A673 (cell line): ENCODE measurements around the gene SPC24.

Experiments
- CTCF ChIP-seq: fragments of 300-800, 200-600 bp; sonication (generic); conservative IDR thresholded peaks from 2 replicates; pipeline ENCODE4 v1.5.1; 2017; ENCODE audit warnings: low read depth, mild to moderate bottlenecking, antibody characterized with exemption, low read length, moderate library complexity, mixed read lengths
- EZH2 ChIP-seq: fragments of 200-600 bp; sonication (generic); IDR thresholded peaks from 2 replicates; pipeline ENCODE4 v1.6.1; 2017; ENCODE audit warnings: borderline replicate concordance, low read depth, mild to moderate bottlenecking, mixed read lengths, antibody characterized with exemption, low read length; ENCODE audit not compliant: poor library complexity, severe bottlenecking

DNA sequence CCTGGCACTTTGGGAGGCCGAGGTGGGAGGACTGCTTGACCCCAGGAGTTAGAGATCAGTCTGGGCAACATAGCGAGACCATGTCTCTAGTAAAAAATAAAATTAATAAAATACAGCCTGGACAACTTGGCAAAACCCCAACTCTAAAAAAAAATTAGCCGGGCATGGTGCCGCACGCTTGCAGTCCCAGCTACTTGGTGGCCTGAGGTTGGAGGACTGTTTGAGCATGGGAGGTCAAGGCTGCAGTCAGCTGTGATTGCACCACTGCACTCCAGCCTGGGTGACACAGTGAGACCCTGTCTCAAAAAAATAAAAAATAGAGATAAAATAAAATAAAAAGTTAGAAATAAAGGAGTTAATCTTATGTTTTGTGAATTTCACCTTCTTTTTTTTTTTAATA is 15.6 kb upstream of the SPC24 start:
- TF ChIP-seq CTCF (no peak), EZH2 (no peak)
